ENCODE results near the gene LRMDA. TPM values are rescaled to one million over a fixed set of nuclear protein-coding genes. Genes with fewer than 3 reads are reported as not detected.

LRMDA gene
- total RNA-seq, 1 donor from 2014 or later = 7.3 TPM

- H3K4me3 ChIP-seq (ENCODE audit: low read length in 3 of 3) = no peak overlapping the region
- H3K9me3 ChIP-seq (ENCODE audit: control insufficient read depth in 3 of 3, low read length in 3 of 3) = no peaks in the 10 kb centered on the region
- H3K27ac ChIP-seq (ENCODE audit: low read depth, low read length) = no peak overlapping the region
- H3K4me1 ChIP-seq (ENCODE audit: control insufficient read depth in 3 of 3, insufficient read depth in 3 of 3, low read length in 3 of 3) = peaks cover 7 to 16% (median 13%) of the 10 kb centered on the region in 3 donors
- H3K9ac ChIP-seq (ENCODE audit: low read depth in 1 of 3, low read length in 3 of 3) = no peak overlapping the region
- no peaks in the 10 kb centered on the region for H3K36me3 ChIP-seq (ENCODE audit: control insufficient read depth in 3 of 3, insufficient read depth in 3 of 3, low read length in 3 of 3)
- H3K27me3 ChIP-seq (ENCODE audit: control insufficient read depth in 3 of 3, insufficient read depth in 3 of 3, low read length in 3 of 3) = no peaks in the 10 kb centered on the region
Observed at GRCh38 chr10:76080991-76081390, 649.6 kb downstream of the LRMDA start.

DNA sequence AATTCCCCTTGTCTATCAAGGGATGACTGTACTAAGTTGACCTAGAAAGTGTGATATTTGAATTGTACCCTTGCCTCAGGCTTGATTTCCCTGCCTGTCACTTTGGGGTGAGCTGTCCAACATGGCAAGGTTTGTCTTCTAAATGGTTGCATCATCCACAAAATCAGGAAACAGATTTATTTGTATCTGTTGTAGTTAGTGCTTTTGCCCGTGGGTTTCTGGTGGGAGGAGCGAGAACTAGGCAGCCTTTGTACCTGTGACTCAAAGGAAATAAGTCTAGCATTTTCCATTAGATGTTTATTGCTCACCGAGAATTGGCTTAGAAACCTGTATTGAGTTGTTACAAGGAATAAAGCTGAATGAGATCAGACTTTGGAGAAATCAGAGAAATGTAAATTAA, 650.8 kb downstream of the LRMDA start:
- no peak overlapping the region for H3K4me3 ChIP-seq (ENCODE audit: low read length in 3 of 3)
- H3K36me3 ChIP-seq (ENCODE audit: control insufficient read depth in 3 of 3, insufficient read depth in 3 of 3, low read length in 3 of 3) = no peaks in the 10 kb centered on the region
- no peaks in the 10 kb centered on the region for H3K9me3 ChIP-seq (ENCODE audit: control insufficient read depth in 3 of 3, low read length in 3 of 3)
- no peak overlapping the region for H3K9ac ChIP-seq (ENCODE audit: low read depth in 1 of 3, low read length in 3 of 3)
- no peaks in the 10 kb centered on the region for H3K27me3 ChIP-seq (ENCODE audit: control insufficient read depth in 3 of 3, insufficient read depth in 3 of 3, low read length in 3 of 3)
- H3K27ac ChIP-seq (ENCODE audit: low read depth, low read length) = no peak overlapping the region
- H3K4me1 ChIP-seq (ENCODE audit: control insufficient read depth in 3 of 3, insufficient read depth in 3 of 3, low read length in 3 of 3) = peaks cover 19 to 29% (median 24%) of the 10 kb centered on the region in 3 donors

- Histone ChIP-seq H3K4me3 (ENCODE audit: low read length in 3 of 3) (no peak overlapping the region), H3K4me1 (ENCODE audit: control insufficient read depth in 3 of 3, insufficient read depth in 3 of 3, low read length in 3 of 3) (peaks cover 22 to 36% (median 30%) of the 10 kb centered on the region in 3 donors), H3K9ac (ENCODE audit: low read depth in 1 of 3, low read length in 3 of 3) (no peak overlapping the region), H3K27me3 (ENCODE audit: control insufficient read depth in 3 of 3, insufficient read depth in 3 of 3, low read length in 3 of 3) (no peaks in the 10 kb centered on the region), H3K27ac (ENCODE audit: low read depth, low read length) (no peak overlapping the region), H3K9me3 (ENCODE audit: control insufficient read depth in 3 of 3, low read length in 3 of 3) (no peaks in the 10 kb centered on the region), H3K36me3 (ENCODE audit: control insufficient read depth in 3 of 3, insufficient read depth in 3 of 3, low read length in 3 of 3) (no peaks in the 10 kb centered on the region)
Observed at GRCh38 chr10:76082956-76083355, 651.5 kb downstream of the LRMDA start.

GRCh38 chr10:76085002-76085816, 653.8 kb downstream of the LRMDA start:
- H3K4me3 ChIP-seq (ENCODE audit: low read length in 3 of 3) = peak overlapping the region in 1 of 3 donors; percentile 28
- H3K27me3 ChIP-seq (ENCODE audit: control insufficient read depth in 3 of 3, insufficient read depth in 3 of 3, low read length in 3 of 3) = no peaks in the 10 kb centered on the region
- H3K9ac ChIP-seq (ENCODE audit: low read depth in 1 of 3, low read length in 3 of 3) = peak overlapping the region in 1 of 3 donors; percentile 55
- H3K4me1 ChIP-seq (ENCODE audit: control insufficient read depth in 3 of 3, insufficient read depth in 3 of 3, low read length in 3 of 3) = peaks cover 22 to 38% (median 30%) of the 10 kb centered on the region in 3 donors
- H3K9me3 ChIP-seq (ENCODE audit: control insufficient read depth in 3 of 3, low read length in 3 of 3) = no peaks in the 10 kb centered on the region
- H3K27ac ChIP-seq (ENCODE audit: low read depth, low read length) = peak overlapping the region; percentile 83
- no peaks in the 10 kb centered on the region for H3K36me3 ChIP-seq (ENCODE audit: control insufficient read depth in 3 of 3, insufficient read depth in 3 of 3, low read length in 3 of 3)

DNA sequence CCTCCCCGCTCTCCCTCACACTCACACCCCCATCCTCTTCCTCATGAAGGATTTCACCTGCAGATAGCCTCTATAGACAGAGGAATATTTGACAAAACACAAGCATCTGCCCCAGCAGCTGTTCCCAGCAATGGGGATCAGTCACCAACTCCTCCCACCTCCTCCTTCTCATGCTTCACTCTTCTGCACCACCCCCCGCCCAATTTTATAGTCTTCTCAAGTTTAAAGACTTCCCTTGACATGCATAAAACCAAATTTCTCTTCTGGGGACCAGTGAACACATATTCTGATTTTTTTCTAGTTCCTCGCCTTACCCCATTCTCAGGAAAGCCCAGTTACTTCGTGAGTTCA, 654.4 kb downstream of the LRMDA start:
- H3K4me3 ChIP-seq (ENCODE audit: low read length in 3 of 3) = peak overlapping the region in 1 of 3 donors; percentile 28
- H3K27me3 ChIP-seq (ENCODE audit: control insufficient read depth in 3 of 3, insufficient read depth in 3 of 3, low read length in 3 of 3) = no peaks in the 10 kb centered on the region
- H3K36me3 ChIP-seq (ENCODE audit: control insufficient read depth in 3 of 3, insufficient read depth in 3 of 3, low read length in 3 of 3) = no peaks in the 10 kb centered on the region
- H3K9ac ChIP-seq (ENCODE audit: low read depth in 1 of 3, low read length in 3 of 3) = peak overlapping the region in 1 of 3 donors; percentile 55
- no peaks in the 10 kb centered on the region for H3K9me3 ChIP-seq (ENCODE audit: control insufficient read depth in 3 of 3, low read length in 3 of 3)
- H3K27ac ChIP-seq (ENCODE audit: low read depth, low read length) = peak overlapping the region; percentile 83
- H3K4me1 ChIP-seq (ENCODE audit: control insufficient read depth in 3 of 3, insufficient read depth in 3 of 3, low read length in 3 of 3) = peaks cover 22 to 38% (median 30%) of the 10 kb centered on the region in 3 donors

- Histone ChIP-seq H3K36me3 (ENCODE audit: control insufficient read depth in 3 of 3, insufficient read depth in 3 of 3, low read length in 3 of 3) (no peaks in the 10 kb centered on the region), H3K4me3 (ENCODE audit: low read length in 3 of 3) (peak overlapping the region in 2 of 3 donors; percentile 28 to 37), H3K4me1 (ENCODE audit: control insufficient read depth in 3 of 3, insufficient read depth in 3 of 3, low read length in 3 of 3) (peaks cover 22 to 38% (median 30%) of the 10 kb centered on the region in 3 donors), H3K9ac (ENCODE audit: low read depth in 1 of 3, low read length in 3 of 3) (peak overlapping the region in 2 of 3 donors; percentile 55 to 63), H3K27me3 (ENCODE audit: control insufficient read depth in 3 of 3, insufficient read depth in 3 of 3, low read length in 3 of 3) (no peaks in the 10 kb centered on the region), H3K27ac (ENCODE audit: low read depth, low read length) (peak overlapping the region; percentile 83), H3K9me3 (ENCODE audit: control insufficient read depth in 3 of 3, low read length in 3 of 3) (no peaks in the 10 kb centered on the region)
Observed at GRCh38 chr10:76086170-76086760, 654.8 kb downstream of the LRMDA start.

GRCh38 chr10:76086761-76087639, 655.6 kb downstream of the LRMDA start:
- Histone ChIP-seq H3K4me1 (ENCODE audit: control insufficient read depth in 3 of 3, insufficient read depth in 3 of 3, low read length in 3 of 3) (peaks cover 22 to 38% (median 30%) of the 10 kb centered on the region in 3 donors), H3K27ac (ENCODE audit: low read depth, low read length) (peak overlapping the region; percentile 83), H3K36me3 (ENCODE audit: control insufficient read depth in 3 of 3, insufficient read depth in 3 of 3, low read length in 3 of 3) (no peaks in the 10 kb centered on the region), H3K27me3 (ENCODE audit: control insufficient read depth in 3 of 3, insufficient read depth in 3 of 3, low read length in 3 of 3) (no peaks in the 10 kb centered on the region), H3K9ac (ENCODE audit: low read depth in 1 of 3, low read length in 3 of 3) (peak overlapping the region; percentile 44 to 63 (median 55)), H3K4me3 (ENCODE audit: low read length in 3 of 3) (peak overlapping the region; percentile 10 to 37 (median 28)), H3K9me3 (ENCODE audit: control insufficient read depth in 3 of 3, low read length in 3 of 3) (no peaks in the 10 kb centered on the region)

- Histone ChIP-seq H3K27ac (ENCODE audit: low read depth, low read length) (no peak overlapping the region), H3K9ac (ENCODE audit: low read depth in 1 of 3, low read length in 3 of 3) (no peak overlapping the region), H3K36me3 (ENCODE audit: control insufficient read depth in 3 of 3, insufficient read depth in 3 of 3, low read length in 3 of 3) (no peaks in the 10 kb centered on the region), H3K27me3 (ENCODE audit: control insufficient read depth in 3 of 3, insufficient read depth in 3 of 3, low read length in 3 of 3) (no peaks in the 10 kb centered on the region), H3K4me1 (ENCODE audit: control insufficient read depth in 3 of 3, insufficient read depth in 3 of 3, low read length in 3 of 3) (peaks cover 22 to 38% (median 30%) of the 10 kb centered on the region in 3 donors), H3K9me3 (ENCODE audit: control insufficient read depth in 3 of 3, low read length in 3 of 3) (no peaks in the 10 kb centered on the region), H3K4me3 (ENCODE audit: low read length in 3 of 3) (no peak overlapping the region)
Observed at GRCh38 chr10:76088008-76088407, 656.6 kb downstream of the LRMDA start.

DNA sequence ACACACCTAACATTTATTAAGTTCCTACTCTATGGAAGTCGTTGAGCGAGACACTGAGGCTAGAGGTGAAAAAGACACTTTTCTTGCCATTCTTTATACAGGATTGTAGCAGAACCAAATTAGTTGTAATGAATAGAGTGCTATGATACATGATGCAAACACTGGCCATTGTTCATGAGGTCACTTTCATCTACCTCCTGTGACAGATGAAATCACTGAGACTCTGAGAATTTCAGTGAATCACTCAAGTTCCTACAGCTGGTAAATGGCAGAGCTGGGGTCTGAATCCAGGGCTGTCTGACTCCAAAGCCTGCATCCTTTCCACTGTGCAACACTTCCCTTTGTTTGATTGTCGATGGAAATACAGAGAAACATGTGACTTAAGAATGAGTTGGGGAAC, 657.6 kb downstream of the LRMDA start:
- H3K4me1 ChIP-seq (ENCODE audit: control insufficient read depth in 3 of 3, insufficient read depth in 3 of 3, low read length in 3 of 3) = peaks cover 22 to 38% (median 30%) of the 10 kb centered on the region in 3 donors
- H3K27ac ChIP-seq (ENCODE audit: low read depth, low read length) = no peak overlapping the region
- H3K9ac ChIP-seq (ENCODE audit: low read depth in 1 of 3, low read length in 3 of 3) = no peak overlapping the region
- no peak overlapping the region for H3K4me3 ChIP-seq (ENCODE audit: low read length in 3 of 3)
- H3K27me3 ChIP-seq (ENCODE audit: control insufficient read depth in 3 of 3, insufficient read depth in 3 of 3, low read length in 3 of 3) = no peaks in the 10 kb centered on the region
- no peaks in the 10 kb centered on the region for H3K9me3 ChIP-seq (ENCODE audit: control insufficient read depth in 3 of 3, low read length in 3 of 3)
- H3K36me3 ChIP-seq (ENCODE audit: control insufficient read depth in 3 of 3, insufficient read depth in 3 of 3, low read length in 3 of 3) = no peaks in the 10 kb centered on the region
